WTC11 (cell line): Measurements from ENCODE around the gene ATP8B4. TPM values are rescaled to one million over a fixed set of nuclear protein-coding genes. Genes with fewer than 3 reads are reported as not detected.
"Not testable (repeated sequence)": the region's sequence is repeated elsewhere in the genome, so short reads cannot be mapped to it uniquely, and the experiment has no call there.

Experiments
- ATAC-seq: fragments of 200-7000 bp; cut with Tn5 transposase; 2 replicates; pipeline ENCODE4 v1.10.0; 2021; ENCODE audit warnings: mild to moderate bottlenecking, moderate library complexity
- CTCF ChIA-PET: fragments of 300-600 bp; sonication (Branson Sonifier 250); formaldehyde crosslinking; loops from one replicate; lab custom pipeline; 2021; ENCODE audit warnings: antibody characterized with exemption; lab: Charles Lee
- POLR2A ChIA-PET: fragments of 350-600 bp; sonication (Branson Sonifier 250); formaldehyde crosslinking; loops from one replicate; lab custom pipeline; 2021; ENCODE audit warnings: antibody characterized with exemption; lab: Charles Lee
- DNase-seq: peaks from one replicate; pipeline ENCODE4 v3.0.0; 2021; ENCODE audit warnings: low spot score
- H3K27ac Mint-ChIP-seq: 2 replicates; pipeline ENCODE4 v1.8.0; 2021; ENCODE audit warnings: mixed read lengths
- H3K27me3 Mint-ChIP-seq: 2 replicates; pipeline ENCODE4 v1.8.0; 2021; ENCODE audit warnings: low read depth, mild to moderate bottlenecking, moderate library complexity, mixed read lengths
- H3K36me3 Mint-ChIP-seq: 2 replicates; pipeline ENCODE4 v1.8.0; 2021; ENCODE audit warnings: mixed read lengths
- H3K4me1 Mint-ChIP-seq: 2 replicates; pipeline ENCODE4 v1.8.0; 2022; ENCODE audit warnings: mixed read lengths
- H3K4me3 Mint-ChIP-seq: 2 replicates; pipeline ENCODE4 v1.8.0; 2021; ENCODE audit warnings: mild to moderate bottlenecking, moderate library complexity, mixed read lengths
- H3K9me3 Mint-ChIP-seq: 2 replicates; pipeline ENCODE4 v1.8.0; 2021; ENCODE audit warnings: mixed read lengths
- ATF1 ChIP-seq: sonication (generic); formaldehyde crosslinking; IDR thresholded peaks from 2 replicates; pipeline ENCODE4 v1.8.1; 2023; ENCODE audit warnings: mild to moderate bottlenecking, moderate library complexity, missing genetic modification reagents
- KAT7 ChIP-seq: sonication (generic); formaldehyde crosslinking; IDR thresholded peaks from 2 replicates; pipeline ENCODE4 v1.8.1; 2023; ENCODE audit warnings: missing genetic modification reagents, mild to moderate bottlenecking, borderline replicate concordance
- NFE2L1 ChIP-seq: sonication (generic); formaldehyde crosslinking; IDR thresholded peaks from 2 replicates; pipeline ENCODE4 v1.8.1; 2023; ENCODE audit warnings: missing genetic modification reagents
- NFYB ChIP-seq: sonication (generic); formaldehyde crosslinking; conservative IDR thresholded peaks from 2 replicates; pipeline ENCODE4 v1.8.0; 2022; ENCODE audit warnings: low read depth, missing genetic modification reagents
- NR2C2 ChIP-seq: sonication (generic); formaldehyde crosslinking; IDR thresholded peaks from 2 replicates; pipeline ENCODE4 v1.8.0; 2022; ENCODE audit warnings: mild to moderate bottlenecking, missing genetic modification reagents
- SMAD3 ChIP-seq: sonication (generic); formaldehyde crosslinking; IDR thresholded peaks from 2 replicates; pipeline ENCODE4 v1.8.0; 2022; ENCODE audit warnings: missing genetic modification reagents, mild to moderate bottlenecking, borderline replicate concordance
- SP1 ChIP-seq: sonication (generic); formaldehyde crosslinking; conservative IDR thresholded peaks from 2 replicates; pipeline ENCODE4 v1.8.1; 2022; ENCODE audit warnings: missing genetic modification reagents
- TP53 ChIP-seq: sonication (generic); formaldehyde crosslinking; IDR thresholded peaks from 2 replicates; pipeline ENCODE4 v1.8.1; 2023; ENCODE audit warnings: mild to moderate bottlenecking, missing genetic modification reagents
- ZNF219 ChIP-seq: sonication (generic); formaldehyde crosslinking; IDR thresholded peaks from 2 replicates; pipeline ENCODE4 v1.8.0; 2023; ENCODE audit warnings: missing genetic modification reagents, mild to moderate bottlenecking, borderline replicate concordance
- ZNF232 ChIP-seq: sonication (generic); formaldehyde crosslinking; IDR thresholded peaks from 2 replicates; pipeline ENCODE4 v1.8.0; 2022; ENCODE audit warnings: mild to moderate bottlenecking, missing genetic modification reagents
- ZNF263 ChIP-seq: sonication (generic); formaldehyde crosslinking; IDR thresholded peaks from 2 replicates; pipeline ENCODE4 v1.8.1; 2022; ENCODE audit warnings: low read depth, mild to moderate bottlenecking, moderate library complexity, missing genetic modification reagents
- total RNA-seq: library from RNA; stranded (reverse); gene quantifications from 3 replicates; pipeline ENCODE4 v1.2.3, GENCODE V29; 2021
- TF ChIP-seq, protein P1 (sequence below): sonication (generic); formaldehyde crosslinking; IDR thresholded peaks from 2 replicates; pipeline ENCODE4 v1.8.1; 2023; ENCODE audit warnings: mild to moderate bottlenecking, missing genetic modification reagents, moderate library complexity
- TF ChIP-seq, protein P2 (sequence below): fragments of 250-450 bp; sonication (Bioruptor Pico); IDR thresholded peaks from 2 replicates; pipeline ENCODE4 v2.1.2; 2022; ENCODE audit warnings: mild to moderate bottlenecking, moderate library complexity
- TF ChIP-seq, protein P3 (sequence below): sonication (generic); formaldehyde crosslinking; IDR thresholded peaks from 2 replicates; pipeline ENCODE4 v1.8.1; 2023; ENCODE audit warnings: mild to moderate bottlenecking, missing genetic modification reagents, borderline replicate concordance
- TF ChIP-seq, protein P4 (sequence below): sonication (generic); formaldehyde crosslinking; IDR thresholded peaks from 2 replicates; pipeline ENCODE4 v1.8.0; 2022; ENCODE audit warnings: mild to moderate bottlenecking, missing genetic modification reagents
- TF ChIP-seq, protein P5 (sequence below): sonication (generic); formaldehyde crosslinking; IDR thresholded peaks from 2 replicates; pipeline ENCODE4 v1.8.1; 2022; ENCODE audit warnings: missing genetic modification reagents, borderline replicate concordance
- TF ChIP-seq, protein P6 (sequence below): sonication (generic); formaldehyde crosslinking; IDR thresholded peaks from 2 replicates; pipeline ENCODE4 v1.8.0; 2022; ENCODE audit warnings: mild to moderate bottlenecking, missing genetic modification reagents
- TF ChIP-seq, protein P7 (sequence below): sonication (generic); formaldehyde crosslinking; IDR thresholded peaks from 2 replicates; pipeline ENCODE4 v1.8.1; 2022; ENCODE audit warnings: low read depth, missing genetic modification reagents, borderline replicate concordance

ATP8B4 gene
- total RNA-seq, 1 experiment from 2014 or later: 0.37 TPM

DNA sequence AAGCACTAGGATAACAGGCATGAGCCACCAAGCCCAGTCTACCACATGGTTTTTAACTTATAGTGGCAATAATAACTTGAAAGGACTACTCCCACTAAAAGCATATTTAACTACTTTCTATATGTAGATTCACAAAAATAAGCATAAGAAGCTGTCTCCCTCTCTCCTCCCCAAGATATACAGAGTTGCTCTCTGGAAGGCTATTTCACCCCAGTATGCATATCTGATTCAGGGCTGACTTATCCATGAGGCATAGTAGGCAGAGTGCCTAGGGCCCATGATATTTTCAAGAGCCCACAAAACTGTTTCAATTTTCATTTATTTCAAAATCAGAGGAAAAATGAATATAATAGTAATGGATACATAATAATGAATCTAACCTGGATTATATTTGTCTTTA, 20.5 kb downstream of the ATP8B4 start:
- no peak overlapping the region for H3K27ac Mint-ChIP-seq
- ATAC-seq: no peak
- no peaks in the 10 kb centered on the region; the same call in 1 of the 2 replicates for H3K27me3 Mint-ChIP-seq
- H3K4me1 Mint-ChIP-seq: peaks cover 8% of the 10 kb centered on the region
- POLR2A ChIA-PET: no interaction called here
- DNase-seq: no peak
- TF ChIP-seq, protein P1, sequence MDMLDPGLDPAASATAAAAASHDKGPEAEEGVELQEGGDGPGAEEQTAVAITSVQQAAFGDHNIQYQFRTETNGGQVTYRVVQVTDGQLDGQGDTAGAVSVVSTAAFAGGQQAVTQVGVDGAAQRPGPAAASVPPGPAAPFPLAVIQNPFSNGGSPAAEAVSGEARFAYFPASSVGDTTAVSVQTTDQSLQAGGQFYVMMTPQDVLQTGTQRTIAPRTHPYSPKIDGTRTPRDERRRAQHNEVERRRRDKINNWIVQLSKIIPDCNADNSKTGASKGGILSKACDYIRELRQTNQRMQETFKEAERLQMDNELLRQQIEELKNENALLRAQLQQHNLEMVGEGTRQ: no peak
- TF ChIP-seq, protein P2, sequence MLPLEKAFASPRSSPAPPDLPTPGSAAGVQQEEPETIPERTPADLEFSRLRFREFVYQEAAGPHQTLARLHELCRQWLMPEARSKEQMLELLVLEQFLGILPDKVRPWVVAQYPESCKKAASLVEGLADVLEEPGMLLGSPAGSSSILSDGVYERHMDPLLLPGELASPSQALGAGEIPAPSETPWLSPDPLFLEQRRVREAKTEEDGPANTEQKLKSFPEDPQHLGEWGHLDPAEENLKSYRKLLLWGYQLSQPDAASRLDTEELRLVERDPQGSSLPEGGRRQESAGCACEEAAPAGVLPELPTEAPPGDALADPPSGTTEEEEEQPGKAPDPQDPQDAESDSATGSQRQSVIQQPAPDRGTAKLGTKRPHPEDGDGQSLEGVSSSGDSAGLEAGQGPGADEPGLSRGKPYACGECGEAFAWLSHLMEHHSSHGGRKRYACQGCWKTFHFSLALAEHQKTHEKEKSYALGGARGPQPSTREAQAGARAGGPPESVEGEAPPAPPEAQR (CRISPR knock-in tag): no peak
- TF ChIP-seq NFE2L1 (CRISPR knock-in tag) (no peak), KAT7 (CRISPR knock-in tag) (no peak), ZNF219 (CRISPR knock-in tag) (no peak), TP53 (CRISPR knock-in tag) (no peak), SMAD3 (no peak), ZNF232 (CRISPR knock-in tag) (no peak), NR2C2 (CRISPR knock-in tag) (no peak), ATF1 (CRISPR knock-in tag) (no peak)
- TF ChIP-seq, protein P3, sequence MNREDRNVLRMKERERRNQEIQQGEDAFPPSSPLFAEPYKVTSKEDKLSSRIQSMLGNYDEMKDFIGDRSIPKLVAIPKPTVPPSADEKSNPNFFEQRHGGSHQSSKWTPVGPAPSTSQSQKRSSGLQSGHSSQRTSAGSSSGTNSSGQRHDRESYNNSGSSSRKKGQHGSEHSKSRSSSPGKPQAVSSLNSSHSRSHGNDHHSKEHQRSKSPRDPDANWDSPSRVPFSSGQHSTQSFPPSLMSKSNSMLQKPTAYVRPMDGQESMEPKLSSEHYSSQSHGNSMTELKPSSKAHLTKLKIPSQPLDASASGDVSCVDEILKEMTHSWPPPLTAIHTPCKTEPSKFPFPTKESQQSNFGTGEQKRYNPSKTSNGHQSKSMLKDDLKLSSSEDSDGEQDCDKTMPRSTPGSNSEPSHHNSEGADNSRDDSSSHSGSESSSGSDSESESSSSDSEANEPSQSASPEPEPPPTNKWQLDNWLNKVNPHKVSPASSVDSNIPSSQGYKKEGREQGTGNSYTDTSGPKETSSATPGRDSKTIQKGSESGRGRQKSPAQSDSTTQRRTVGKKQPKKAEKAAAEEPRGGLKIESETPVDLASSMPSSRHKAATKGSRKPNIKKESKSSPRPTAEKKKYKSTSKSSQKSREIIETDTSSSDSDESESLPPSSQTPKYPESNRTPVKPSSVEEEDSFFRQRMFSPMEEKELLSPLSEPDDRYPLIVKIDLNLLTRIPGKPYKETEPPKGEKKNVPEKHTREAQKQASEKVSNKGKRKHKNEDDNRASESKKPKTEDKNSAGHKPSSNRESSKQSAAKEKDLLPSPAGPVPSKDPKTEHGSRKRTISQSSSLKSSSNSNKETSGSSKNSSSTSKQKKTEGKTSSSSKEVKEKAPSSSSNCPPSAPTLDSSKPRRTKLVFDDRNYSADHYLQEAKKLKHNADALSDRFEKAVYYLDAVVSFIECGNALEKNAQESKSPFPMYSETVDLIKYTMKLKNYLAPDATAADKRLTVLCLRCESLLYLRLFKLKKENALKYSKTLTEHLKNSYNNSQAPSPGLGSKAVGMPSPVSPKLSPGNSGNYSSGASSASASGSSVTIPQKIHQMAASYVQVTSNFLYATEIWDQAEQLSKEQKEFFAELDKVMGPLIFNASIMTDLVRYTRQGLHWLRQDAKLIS (CRISPR knock-in tag): no peak
- TF ChIP-seq, protein P4, sequence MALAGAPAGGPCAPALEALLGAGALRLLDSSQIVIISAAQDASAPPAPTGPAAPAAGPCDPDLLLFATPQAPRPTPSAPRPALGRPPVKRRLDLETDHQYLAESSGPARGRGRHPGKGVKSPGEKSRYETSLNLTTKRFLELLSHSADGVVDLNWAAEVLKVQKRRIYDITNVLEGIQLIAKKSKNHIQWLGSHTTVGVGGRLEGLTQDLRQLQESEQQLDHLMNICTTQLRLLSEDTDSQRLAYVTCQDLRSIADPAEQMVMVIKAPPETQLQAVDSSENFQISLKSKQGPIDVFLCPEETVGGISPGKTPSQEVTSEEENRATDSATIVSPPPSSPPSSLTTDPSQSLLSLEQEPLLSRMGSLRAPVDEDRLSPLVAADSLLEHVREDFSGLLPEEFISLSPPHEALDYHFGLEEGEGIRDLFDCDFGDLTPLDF: no peak
- no peaks in the 10 kb centered on the region for H3K9me3 Mint-ChIP-seq
- H3K4me3 Mint-ChIP-seq: no peak overlapping the region
- no peaks in the 10 kb centered on the region for H3K36me3 Mint-ChIP-seq
- CTCF ChIA-PET: interaction anchor here (0.7 kb wide), 1 partner anchor 1120 kb away, joined by 7 read pairs; no protein-coding TSS in a partner anchor

DNA sequence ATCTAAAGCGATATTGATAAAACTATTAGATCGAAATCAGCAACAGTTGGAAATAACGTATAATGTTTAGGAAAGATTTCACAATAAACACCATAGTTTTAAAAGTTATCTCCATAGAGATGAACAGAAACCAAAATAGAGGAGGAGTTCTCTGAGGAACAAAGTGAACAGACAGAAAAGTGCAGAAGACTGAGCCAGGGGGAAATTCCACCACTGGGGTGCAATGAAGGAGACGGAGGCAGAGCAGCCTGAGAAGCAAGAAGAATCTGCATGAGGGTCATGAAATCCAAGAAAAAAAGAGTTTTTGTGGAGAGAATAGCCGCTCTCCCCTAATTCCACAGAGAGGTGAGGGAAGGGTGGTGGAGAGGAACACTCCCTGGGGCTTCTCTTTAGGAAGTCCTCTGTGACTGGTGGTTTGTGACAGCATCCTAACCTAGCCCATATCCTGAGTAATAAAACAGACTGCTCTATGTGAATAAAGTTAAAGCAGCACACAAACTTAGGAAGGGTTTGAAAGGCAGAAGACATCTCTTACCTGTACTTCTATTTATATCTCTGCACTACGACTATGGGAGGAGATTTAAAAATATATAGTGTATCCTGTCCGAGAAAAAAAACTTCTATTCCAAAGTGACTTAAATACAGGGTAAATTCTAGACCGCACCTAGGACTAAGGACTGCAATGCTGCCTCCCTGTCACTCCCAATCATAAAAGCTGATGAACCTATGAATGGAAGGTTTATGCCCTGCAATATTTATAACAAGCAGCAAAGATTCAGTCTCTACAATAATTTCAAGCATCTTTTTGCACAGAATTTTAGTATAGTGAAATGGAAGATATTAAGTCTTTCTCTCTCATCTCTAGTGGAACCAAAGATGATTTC, 22.9 kb downstream of the ATP8B4 start:
- Mint-ChIP-seq H3K27me3 (no peaks in the 10 kb centered on the region; the same call in 1 of the 2 replicates), H3K27ac (no peak overlapping the region), H3K36me3 (no peaks in the 10 kb centered on the region), H3K9me3 (peaks cover 10% of the 10 kb centered on the region; the same call in 1 of the 2 replicates), H3K4me3 (no peak overlapping the region), H3K4me1 (peaks cover 8% of the 10 kb centered on the region)
- DNase-seq (no peak), ATAC-seq (no peak)
- POLR2A ChIA-PET: no interaction called here
- CTCF ChIA-PET: no interaction called here
- TF ChIP-seq KAT7 (CRISPR knock-in tag) (no peak), ZNF263 (CRISPR knock-in tag) (no peak), SP1 (no peak), NFYB (CRISPR knock-in tag) (no peak)
- TF ChIP-seq, protein P5, sequence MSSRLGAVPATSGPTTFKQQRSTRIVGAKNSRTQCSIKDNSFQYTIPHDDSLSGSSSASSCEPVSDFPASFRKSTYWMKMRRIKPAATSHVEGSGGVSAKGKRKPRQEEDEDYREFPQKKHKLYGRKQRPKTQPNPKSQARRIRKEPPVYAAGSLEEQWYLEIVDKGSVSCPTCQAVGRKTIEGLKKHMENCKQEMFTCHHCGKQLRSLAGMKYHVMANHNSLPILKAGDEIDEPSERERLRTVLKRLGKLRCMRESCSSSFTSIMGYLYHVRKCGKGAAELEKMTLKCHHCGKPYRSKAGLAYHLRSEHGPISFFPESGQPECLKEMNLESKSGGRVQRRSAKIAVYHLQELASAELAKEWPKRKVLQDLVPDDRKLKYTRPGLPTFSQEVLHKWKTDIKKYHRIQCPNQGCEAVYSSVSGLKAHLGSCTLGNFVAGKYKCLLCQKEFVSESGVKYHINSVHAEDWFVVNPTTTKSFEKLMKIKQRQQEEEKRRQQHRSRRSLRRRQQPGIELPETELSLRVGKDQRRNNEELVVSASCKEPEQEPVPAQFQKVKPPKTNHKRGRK (CRISPR knock-in tag): no peak
- TF ChIP-seq, protein P6, sequence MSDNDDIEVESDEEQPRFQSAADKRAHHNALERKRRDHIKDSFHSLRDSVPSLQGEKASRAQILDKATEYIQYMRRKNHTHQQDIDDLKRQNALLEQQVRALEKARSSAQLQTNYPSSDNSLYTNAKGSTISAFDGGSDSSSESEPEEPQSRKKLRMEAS (CRISPR knock-in tag): no peak
- TF ChIP-seq, protein P7, sequence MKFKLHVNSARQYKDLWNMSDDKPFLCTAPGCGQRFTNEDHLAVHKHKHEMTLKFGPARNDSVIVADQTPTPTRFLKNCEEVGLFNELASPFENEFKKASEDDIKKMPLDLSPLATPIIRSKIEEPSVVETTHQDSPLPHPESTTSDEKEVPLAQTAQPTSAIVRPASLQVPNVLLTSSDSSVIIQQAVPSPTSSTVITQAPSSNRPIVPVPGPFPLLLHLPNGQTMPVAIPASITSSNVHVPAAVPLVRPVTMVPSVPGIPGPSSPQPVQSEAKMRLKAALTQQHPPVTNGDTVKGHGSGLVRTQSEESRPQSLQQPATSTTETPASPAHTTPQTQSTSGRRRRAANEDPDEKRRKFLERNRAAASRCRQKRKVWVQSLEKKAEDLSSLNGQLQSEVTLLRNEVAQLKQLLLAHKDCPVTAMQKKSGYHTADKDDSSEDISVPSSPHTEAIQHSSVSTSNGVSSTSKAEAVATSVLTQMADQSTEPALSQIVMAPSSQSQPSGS (CRISPR knock-in tag): no peak
- TF ChIP-seq, all 79 proteins: peak for 0

DNA sequence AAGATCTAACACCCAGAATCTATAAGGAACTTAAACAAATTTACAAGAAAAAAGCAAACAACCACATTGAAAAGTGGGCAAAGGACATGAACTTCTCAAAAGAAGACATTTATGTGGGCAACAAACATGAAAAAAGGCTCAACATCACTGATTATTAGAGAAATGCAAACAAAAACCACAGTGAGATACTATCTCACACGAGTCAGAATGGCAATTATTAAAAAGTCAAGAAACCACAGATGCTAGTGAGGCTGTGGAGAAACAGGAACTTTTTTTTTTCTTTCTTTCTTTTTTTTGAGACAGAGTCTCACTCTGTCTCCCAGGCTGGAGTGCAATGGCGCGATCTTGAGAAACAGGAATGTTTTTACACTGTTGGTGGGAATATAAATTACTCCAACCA, 29.6 kb downstream of the ATP8B4 start:
- POLR2A ChIA-PET, ATAC-seq: not testable (repeated sequence)

More for the DNA sequence above, 29.6 kb downstream of the ATP8B4 start:
- H3K4me1 Mint-ChIP-seq, H3K27me3 Mint-ChIP-seq, DNase-seq, H3K27ac Mint-ChIP-seq, H3K4me3 Mint-ChIP-seq, CTCF ChIA-PET, H3K36me3 Mint-ChIP-seq: not testable (repeated sequence)
- H3K9me3 Mint-ChIP-seq: peaks cover 16% of the 10 kb centered on the region
